ENCODE measurements around the gene DENND4A. TPM values are rescaled to one million over a fixed set of nuclear protein-coding genes. Genes with fewer than 3 reads are reported as not detected.

Gene DENND4A
- total and polyA plus RNA-seq, 9 of the 15 experiments (the other 6 are each of a cell fraction or from before 2014, with no cell fraction given): 6.8 to 32.3 (median 19.9) TPM

- TF ChIP-seq SREBF1 (IDR thresholded peaks at IDR 0.05; ENCODE audit: borderline replicate concordance, low read depth, low read length) (no peak), ZNF3 (CRISPR knock-in tag; IDR thresholded peaks at IDR 0.05) (no peak), ZBTB34 (CRISPR knock-in tag; IDR thresholded peaks at IDR 0.05) (no peak), FOXK1 (CRISPR knock-in tag; IDR thresholded peaks at IDR 0.05; ENCODE audit: borderline replicate concordance) (no peak), E2F4 (CRISPR knock-in tag; IDR thresholded peaks at IDR 0.05; ENCODE audit: low read depth) (no peak), ZNF785 (CRISPR knock-in tag; IDR thresholded peaks at IDR 0.05) (no peak), KLF13 (tag; IDR thresholded peaks at IDR 0.05; ENCODE audit: borderline replicate concordance, low read depth) (no peak), CBX3 (IDR thresholded peaks at IDR 0.05; ENCODE audit: borderline replicate concordance in 1 of 2, low read length in 2 of 2) (no peak), FOXA1 (IDR thresholded peaks at IDR 0.05; ENCODE audit: borderline replicate concordance) (no peak), ZNF23 (CRISPR knock-in tag; IDR thresholded peaks at IDR 0.05) (no peak), E2F6 (IDR thresholded peaks at IDR 0.05; ENCODE audit: borderline replicate concordance in 1 of 2, extremely low read depth in 1 of 2, insufficient read depth in 1 of 2, insufficient read length in 1 of 2, low read depth in 1 of 2, low read length in 1 of 2, poor library complexity in 1 of 2, severe bottlenecking in 1 of 2) (peak in 1 of 2 experiments; percentile 68), ZSCAN29 (IDR thresholded peaks at IDR 0.05) (no peak), TAF9B (IDR thresholded peaks at IDR 0.05; ENCODE audit: partially characterized antibody) (peak; percentile 31), ZNF609 (CRISPR knock-in tag; IDR thresholded peaks at IDR 0.05; ENCODE audit: borderline replicate concordance) (no peak), SIN3B (IDR thresholded peaks at IDR 0.05; ENCODE audit: low read depth) (no peak), ZNF133 (CRISPR knock-in tag; IDR thresholded peaks at IDR 0.05) (no peak), ZBTB2 (IDR thresholded peaks at IDR 0.05) (0 out of 2 replicates have a peak, but pooled peaks have one; percentile 41)
These were observed 557 bp downstream of the DENND4A start (continued) for GRCh38 chr15:65791335-65792137.
